GM12878 (cell line): Measurements from ENCODE around the gene SIRT2. TPM values are rescaled to one million over a fixed set of nuclear protein-coding genes. Genes with fewer than 3 reads are reported as not detected.

ENCODE experiments used
- ATAC-seq: fragments of 200-7000 bp; cut with Tn5 transposase; 3 replicates; pipeline ENCODE4 v1.9.1; 2020; ENCODE audit warnings: mild to moderate bottlenecking, moderate library complexity
- BruUV-seq: library from RNA; stranded (reverse); fragments of 400-500 nt; replicated peaks from 2 replicates; lab custom pipeline; 2021; lab: Mats Ljungman, UMichigan
- CTCF ChIA-PET: fragments of 300-600 bp; sonication (Branson Sonifier 250); formaldehyde crosslinking; extraction: SDS; loops from one replicate; lab custom pipeline; 2021; ENCODE audit warnings: inconsistent platforms; lab: Yijun Ruan, JAX
- POLR2A ChIA-PET: fragments of 350-600 bp; formaldehyde crosslinking; extraction: SDS; loops from one replicate; lab custom pipeline; 2021; ENCODE audit warnings: inconsistent platforms; lab: Charles Lee
- RAD21 ChIA-PET: fragments of 300-600 bp; sonication (Branson Sonifier 250); formaldehyde crosslinking; loops from one replicate; lab custom pipeline; 2023; ENCODE audit warnings: antibody characterized with exemption; ENCODE audit not compliant: unreplicated experiment; lab: Charles Lee
- SMC1A ChIA-PET: fragments of 300-600 bp; sonication (Branson Sonifier 250); formaldehyde crosslinking; loops from one replicate; lab custom pipeline; 2023; ENCODE audit not compliant: unreplicated experiment, uncharacterized antibody; lab: Charles Lee
- DNase-seq: peaks from one replicate; pipeline ENCODE4 v3.0.0-alpha.2; 2011; ENCODE audit warnings: low read depth, low spot score
- FAIRE-seq: peaks from 3 replicates; lab custom pipeline; 2011; peaks lifted over from hg19 to GRCh38; lab: Jason Lieb, UNC
- H2AFZ ChIP-seq: 2 replicates; pipeline ENCODE4 v1.6.0; 2011; ENCODE audit warnings: low read depth, low read length, control low read depth; ENCODE audit not compliant: control insufficient read depth
- H3K27ac ChIP-seq: 2 replicates; pipeline ENCODE4 v1.5.1; 2011; ENCODE audit warnings: control low read depth; ENCODE audit not compliant: control insufficient read depth, insufficient read depth
- H3K27me3 ChIP-seq, 2 experiments: replicated peaks in 1 of 2; 2 replicates each; pipeline versions ENCODE4 v1.6.0 to v1.6.1; 2011; ENCODE audit warnings: low read length in 1 of 2; ENCODE audit not compliant: control insufficient read depth in 2 of 2, insufficient read depth in 2 of 2
- H3K36me3 ChIP-seq, 2 experiments: 2 replicates each; pipeline ENCODE4 v1.5.1; 2011; ENCODE audit warnings: low read length in 1 of 2; ENCODE audit not compliant: control insufficient read depth in 2 of 2, insufficient read depth in 2 of 2
- H3K4me1 ChIP-seq: 2 replicates; pipeline ENCODE4 v1.6.1; 2011; ENCODE audit warnings: mild to moderate bottlenecking, low read length, moderate library complexity, mixed read lengths; ENCODE audit not compliant: control insufficient read depth, insufficient read depth
- H3K4me2 ChIP-seq: 2 replicates; pipeline ENCODE4 v1.6.0; 2011; ENCODE audit warnings: control low read depth; ENCODE audit not compliant: control insufficient read depth, insufficient read depth
- H3K4me3 ChIP-seq: fragments of 200-600 bp; sonication (generic); 2 replicates; pipeline ENCODE4 v1.5.1; 2016
- H3K79me2 ChIP-seq: 2 replicates; pipeline ENCODE4 v1.6.0; 2011; ENCODE audit warnings: low read length; ENCODE audit not compliant: control insufficient read depth, insufficient read depth
- H3K9ac ChIP-seq: 2 replicates; pipeline ENCODE4 v1.8.0; 2011; ENCODE audit warnings: low read length, control low read depth, mixed read lengths; ENCODE audit not compliant: control insufficient read depth, insufficient read depth
- H3K9me3 ChIP-seq: replicated peaks from 3 replicates; pipeline ENCODE4 v1.5.1; 2011; ENCODE audit warnings: mild to moderate bottlenecking, low read length; ENCODE audit not compliant: control insufficient read depth, insufficient read depth
- H4K20me1 ChIP-seq: 2 replicates; pipeline ENCODE4 v1.6.0; 2011; ENCODE audit not compliant: control insufficient read depth, insufficient read depth
- HDAC2 ChIP-seq: fragments of 200-600 bp; sonication (generic); IDR thresholded peaks from 2 replicates; pipeline ENCODE4 v1.6.1; 2017
- LARP7 ChIP-seq: fragments of 450-650 bp; IDR thresholded peaks from 2 replicates; pipeline ENCODE4 v1.6.1; 2017; ENCODE audit warnings: mild to moderate bottlenecking
- POLR2A ChIP-seq: IDR thresholded peaks from 2 replicates; pipeline ENCODE4 v1.6.1; 2011; ENCODE audit warnings: low read depth, mild to moderate bottlenecking, low read length
- POLR2AphosphoS2 ChIP-seq: IDR thresholded peaks from 2 replicates; pipeline ENCODE4 v1.6.1; 2011; ENCODE audit warnings: low read depth, mild to moderate bottlenecking, low read length, improper control_type of control experiment, moderate library complexity
- POLR2AphosphoS5 ChIP-seq: IDR thresholded peaks from 2 replicates; pipeline ENCODE4 v1.6.1; 2011; ENCODE audit warnings: mild to moderate bottlenecking, low read length, inconsistent platforms
- RAD51 ChIP-seq: fragments of 450-650 bp; IDR thresholded peaks from 2 replicates; pipeline ENCODE4 v1.6.1; 2016; ENCODE audit warnings: moderate library complexity, mild to moderate bottlenecking, inconsistent platforms
- RCOR1 ChIP-seq: conservative IDR thresholded peaks from 2 replicates; pipeline ENCODE4 v1.6.1; 2012; ENCODE audit warnings: low read depth, low read length, improper control_type of control experiment
- SMAD1 ChIP-seq: fragments of 450-650 bp; IDR thresholded peaks from 2 replicates; pipeline ENCODE4 v1.6.1; 2018; ENCODE audit warnings: mild to moderate bottlenecking, low read depth; ENCODE audit not compliant: partially characterized antibody
- SMAD5 ChIP-seq: IDR thresholded peaks from 2 replicates; pipeline ENCODE4 v1.6.1; 2016; ENCODE audit warnings: antibody characterized with exemption, low read depth
- WGBS: methylation state at CpG from one replicate; pipeline ENCODE4 v1.1.6; 2016; ENCODE audit warnings: low lambda C conversion rate; ENCODE audit not compliant: insufficient replicate concordance, insufficient coverage; ENCODE audit errors: missing lambda C conversion rate; 5-methylcytosine and 5-hydroxymethylcytosine counted together
- in situ Hi-C: fragments of 300-500 bp; cut with MboI; formaldehyde crosslinking; loops from 9 replicates; pipeline ENCODE4 v1.14.3; 2018; ENCODE audit warnings: mixed read lengths
- intact Hi-C: fragments of 100-400 bp; cut with micrococcal nuclease; formaldehyde crosslinking; loops from one replicate; pipeline ENCODE4 v1.14.2; 2022; ENCODE audit not compliant: unreplicated experiment
- polyA plus RNA-seq, 11 experiments: library from polyadenylated mRNA; depleted of rRNA in 4 of 11; unstranded in 6 of 11; stranded (reverse) in 5 of 11; fragments of >200 nt; fragmentation: Nextera tagmentation in 4 of 11; fragmentation: Illumina TruSeq in 1 of 11; extraction: Ambion mirVana in 4 of 11; extraction: Trizol in 1 of 11; gene quantifications; 1 replicate in 1 of 11; 2 replicates in 10 of 11; pipeline versions ENCODE4 v1.2.1 to v1.2.3, GENCODE V29; 2011 to 2016; ENCODE audit warnings: inconsistent platforms in 2 of 11, missing spikeins in 2 of 11, low read depth in 1 of 11
- total RNA-seq, 4 experiments: library from RNA; depleted of rRNA in 3 of 4; stranded (reverse); fragments of >200 nt in 3 of 4; fragmentation: Illumina TruSeq in 1 of 4; extraction: Trizol in 1 of 4; gene quantifications; 2 replicates each; pipeline versions ENCODE4 v1.2.1 to v1.2.3, GENCODE V29; 2013 to 2021
- TF ChIP-seq, protein P1 (sequence below): IDR thresholded peaks from 2 replicates; pipeline ENCODE4 v1.6.1; 2011; ENCODE audit warnings: borderline replicate concordance, low read depth, mild to moderate bottlenecking, moderate library complexity, mixed read lengths, low read length; ENCODE audit not compliant: insufficient read depth; ENCODE audit errors: extremely low read length
- TF ChIP-seq, protein P2 (sequence below): fragments of 450-650 bp; IDR thresholded peaks from 2 replicates; pipeline ENCODE4 v1.6.1; 2017; ENCODE audit warnings: antibody characterized with exemption, mild to moderate bottlenecking, moderate library complexity

Gene SIRT2
- total and polyA plus RNA-seq, 10 of the 15 experiments (the other 5 are each of a cell fraction or from before 2014, with no cell fraction given), result 1.4 to 38.7 (median 24.1) TPM

- Histone ChIP-seq H3K27me3 (no peaks in the 10 kb centered on the region), H3K36me3 (peaks cover 53 to 74% of the 10 kb centered on the region in 2 experiments), H3K4me3 (no peak overlapping the region), H3K9me3 (no peaks in the 10 kb centered on the region), H4K20me1 (peaks cover 6% of the 10 kb centered on the region), H3K27ac (no peak overlapping the region), H3K79me2 (peaks cover 25% of the 10 kb centered on the region), H2AFZ (no peak overlapping the region), H3K4me1 (peaks cover 23% of the 10 kb centered on the region), H3K4me2 (no peak overlapping the region), H3K9ac (no peak overlapping the region)
- CTCF ChIA-PET, result interaction anchor here (1.1 kb wide), 1 partner anchor 29 kb away, joined by 3 read pairs; no protein-coding TSS in a partner anchor
- RAD21 ChIA-PET, result no interaction called here
- BruUV-seq, result no TSS peak
- TF ChIP-seq, protein P1, sequence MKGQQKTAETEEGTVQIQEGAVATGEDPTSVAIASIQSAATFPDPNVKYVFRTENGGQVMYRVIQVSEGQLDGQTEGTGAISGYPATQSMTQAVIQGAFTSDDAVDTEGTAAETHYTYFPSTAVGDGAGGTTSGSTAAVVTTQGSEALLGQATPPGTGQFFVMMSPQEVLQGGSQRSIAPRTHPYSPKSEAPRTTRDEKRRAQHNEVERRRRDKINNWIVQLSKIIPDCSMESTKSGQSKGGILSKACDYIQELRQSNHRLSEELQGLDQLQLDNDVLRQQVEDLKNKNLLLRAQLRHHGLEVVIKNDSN, result no peak
- peak; percentile 49; the same call in 1 of the 2 replicates for TF ChIP-seq POLR2A
- in situ Hi-C loops (no loop called here), intact Hi-C loops (no loop called here)
- DNase-seq (no peak), FAIRE-seq (no peak), ATAC-seq (no peak)
- WGBS, result 96% methylated on average over 5 of the region's 5 CpGs
- SMC1A ChIA-PET, result no interaction called here
- POLR2A ChIA-PET, result interaction anchor here (0.6 to 0.7 kb wide), 2 partner anchors 8 to 9 kb away, joined by 3 read pairs; no protein-coding TSS in a partner anchor
These were observed 58.8 kb downstream of the SIRT2 start for GRCh38 chr19:38840583-38840968.

- BruUV-seq, result no TSS peak
- in situ Hi-C loops (no loop called here), intact Hi-C loops (loop anchor here (10.0 kb wide), 2 partner anchors 45 to 295 kb away; no protein-coding TSS in a partner anchor)
- H3K4me2 ChIP-seq, result no peak overlapping the region
- no peak overlapping the region for H2AFZ ChIP-seq
- H3K9ac ChIP-seq, result no peak overlapping the region
- 85% methylated on average over 22 of the region's 28 CpGs for WGBS
- peaks cover 20% of the 10 kb centered on the region for H3K4me1 ChIP-seq
- H3K4me3 ChIP-seq, result no peak overlapping the region
- ChIA-PET CTCF (interaction anchor here (1.1 kb wide), 1 partner anchor 29 kb away, joined by 3 read pairs; no protein-coding TSS in a partner anchor), RAD21 (no interaction called here), SMC1A (no interaction called here), POLR2A (interaction anchor here (0.6 kb wide), 1 partner anchor 7 kb away, joined by 3 read pairs; no protein-coding TSS in a partner anchor)
- no peaks in the 10 kb centered on the region for H3K27me3 ChIP-seq
- no peak for DNase-seq
- H3K36me3 ChIP-seq, result peaks cover 52 to 70% of the 10 kb centered on the region in 2 experiments
- H4K20me1 ChIP-seq, result peaks cover 6% of the 10 kb centered on the region
- H3K79me2 ChIP-seq, result peaks cover 20% of the 10 kb centered on the region
- ATAC-seq, result no peak
- FAIRE-seq, result no peak
- no peaks in the 10 kb centered on the region for H3K9me3 ChIP-seq
- H3K27ac ChIP-seq, result no peak overlapping the region
- TF ChIP-seq HDAC2 (no peak), SMAD1 (no peak), POLR2AphosphoS5 (no peak; the same call in 1 of the 2 replicates), RAD51 (no peak), RCOR1 (no peak), LARP7 (no peak), POLR2A (peak; percentile 37), SMAD5 (0 out of 2 replicates have a peak, but pooled peaks have one; percentile 10), POLR2AphosphoS2 (peak; percentile 49; the same call in 1 of the 2 replicates)
- TF ChIP-seq, protein P2, sequence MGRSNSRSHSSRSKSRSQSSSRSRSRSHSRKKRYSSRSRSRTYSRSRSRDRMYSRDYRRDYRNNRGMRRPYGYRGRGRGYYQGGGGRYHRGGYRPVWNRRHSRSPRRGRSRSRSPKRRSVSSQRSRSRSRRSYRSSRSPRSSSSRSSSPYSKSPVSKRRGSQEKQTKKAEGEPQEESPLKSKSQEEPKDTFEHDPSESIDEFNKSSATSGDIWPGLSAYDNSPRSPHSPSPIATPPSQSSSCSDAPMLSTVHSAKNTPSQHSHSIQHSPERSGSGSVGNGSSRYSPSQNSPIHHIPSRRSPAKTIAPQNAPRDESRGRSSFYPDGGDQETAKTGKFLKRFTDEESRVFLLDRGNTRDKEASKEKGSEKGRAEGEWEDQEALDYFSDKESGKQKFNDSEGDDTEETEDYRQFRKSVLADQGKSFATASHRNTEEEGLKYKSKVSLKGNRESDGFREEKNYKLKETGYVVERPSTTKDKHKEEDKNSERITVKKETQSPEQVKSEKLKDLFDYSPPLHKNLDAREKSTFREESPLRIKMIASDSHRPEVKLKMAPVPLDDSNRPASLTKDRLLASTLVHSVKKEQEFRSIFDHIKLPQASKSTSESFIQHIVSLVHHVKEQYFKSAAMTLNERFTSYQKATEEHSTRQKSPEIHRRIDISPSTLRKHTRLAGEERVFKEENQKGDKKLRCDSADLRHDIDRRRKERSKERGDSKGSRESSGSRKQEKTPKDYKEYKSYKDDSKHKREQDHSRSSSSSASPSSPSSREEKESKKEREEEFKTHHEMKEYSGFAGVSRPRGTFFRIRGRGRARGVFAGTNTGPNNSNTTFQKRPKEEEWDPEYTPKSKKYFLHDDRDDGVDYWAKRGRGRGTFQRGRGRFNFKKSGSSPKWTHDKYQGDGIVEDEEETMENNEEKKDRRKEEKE, result no peak
These were observed 59.4 kb downstream of the SIRT2 start for GRCh38 chr19:38839816-38840582.
